Measurements from ENCODE around the gene OR4K14.

DNA sequence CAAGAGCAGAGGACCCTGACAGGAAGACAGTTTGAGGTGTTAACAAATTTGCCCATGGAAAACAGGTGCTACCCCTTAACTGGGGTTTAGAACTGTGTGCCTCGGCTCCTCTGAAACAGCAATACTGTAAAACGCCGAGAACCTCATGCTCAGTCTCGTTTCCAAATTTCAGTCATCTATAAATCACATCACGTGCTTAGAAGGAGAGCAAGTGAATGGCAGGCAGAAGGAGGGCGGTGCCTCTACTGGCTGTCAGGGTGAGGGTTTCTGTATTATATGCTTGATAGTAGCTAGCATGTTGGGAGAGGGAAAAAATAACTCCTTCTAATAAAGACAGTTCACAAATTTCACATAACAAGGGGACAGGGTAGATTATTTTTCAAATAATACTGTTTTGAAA is 12.0 kb upstream of the OR4K14 start:
- TF ChIP-seq, protein P1, sequence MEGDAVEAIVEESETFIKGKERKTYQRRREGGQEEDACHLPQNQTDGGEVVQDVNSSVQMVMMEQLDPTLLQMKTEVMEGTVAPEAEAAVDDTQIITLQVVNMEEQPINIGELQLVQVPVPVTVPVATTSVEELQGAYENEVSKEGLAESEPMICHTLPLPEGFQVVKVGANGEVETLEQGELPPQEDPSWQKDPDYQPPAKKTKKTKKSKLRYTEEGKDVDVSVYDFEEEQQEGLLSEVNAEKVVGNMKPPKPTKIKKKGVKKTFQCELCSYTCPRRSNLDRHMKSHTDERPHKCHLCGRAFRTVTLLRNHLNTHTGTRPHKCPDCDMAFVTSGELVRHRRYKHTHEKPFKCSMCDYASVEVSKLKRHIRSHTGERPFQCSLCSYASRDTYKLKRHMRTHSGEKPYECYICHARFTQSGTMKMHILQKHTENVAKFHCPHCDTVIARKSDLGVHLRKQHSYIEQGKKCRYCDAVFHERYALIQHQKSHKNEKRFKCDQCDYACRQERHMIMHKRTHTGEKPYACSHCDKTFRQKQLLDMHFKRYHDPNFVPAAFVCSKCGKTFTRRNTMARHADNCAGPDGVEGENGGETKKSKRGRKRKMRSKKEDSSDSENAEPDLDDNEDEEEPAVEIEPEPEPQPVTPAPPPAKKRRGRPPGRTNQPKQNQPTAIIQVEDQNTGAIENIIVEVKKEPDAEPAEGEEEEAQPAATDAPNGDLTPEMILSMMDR (IDR thresholded peaks at IDR 0.05) = no peak
- TF ChIP-seq POLR2AphosphoS5 (IDR thresholded peaks at IDR 0.05; ENCODE audit: low read depth, low read length) = no peak
- no peak for TF ChIP-seq TCF7L2 (IDR thresholded peaks at IDR 0.05; ENCODE audit: low read depth, low read length)
- TF ChIP-seq, protein P2, sequence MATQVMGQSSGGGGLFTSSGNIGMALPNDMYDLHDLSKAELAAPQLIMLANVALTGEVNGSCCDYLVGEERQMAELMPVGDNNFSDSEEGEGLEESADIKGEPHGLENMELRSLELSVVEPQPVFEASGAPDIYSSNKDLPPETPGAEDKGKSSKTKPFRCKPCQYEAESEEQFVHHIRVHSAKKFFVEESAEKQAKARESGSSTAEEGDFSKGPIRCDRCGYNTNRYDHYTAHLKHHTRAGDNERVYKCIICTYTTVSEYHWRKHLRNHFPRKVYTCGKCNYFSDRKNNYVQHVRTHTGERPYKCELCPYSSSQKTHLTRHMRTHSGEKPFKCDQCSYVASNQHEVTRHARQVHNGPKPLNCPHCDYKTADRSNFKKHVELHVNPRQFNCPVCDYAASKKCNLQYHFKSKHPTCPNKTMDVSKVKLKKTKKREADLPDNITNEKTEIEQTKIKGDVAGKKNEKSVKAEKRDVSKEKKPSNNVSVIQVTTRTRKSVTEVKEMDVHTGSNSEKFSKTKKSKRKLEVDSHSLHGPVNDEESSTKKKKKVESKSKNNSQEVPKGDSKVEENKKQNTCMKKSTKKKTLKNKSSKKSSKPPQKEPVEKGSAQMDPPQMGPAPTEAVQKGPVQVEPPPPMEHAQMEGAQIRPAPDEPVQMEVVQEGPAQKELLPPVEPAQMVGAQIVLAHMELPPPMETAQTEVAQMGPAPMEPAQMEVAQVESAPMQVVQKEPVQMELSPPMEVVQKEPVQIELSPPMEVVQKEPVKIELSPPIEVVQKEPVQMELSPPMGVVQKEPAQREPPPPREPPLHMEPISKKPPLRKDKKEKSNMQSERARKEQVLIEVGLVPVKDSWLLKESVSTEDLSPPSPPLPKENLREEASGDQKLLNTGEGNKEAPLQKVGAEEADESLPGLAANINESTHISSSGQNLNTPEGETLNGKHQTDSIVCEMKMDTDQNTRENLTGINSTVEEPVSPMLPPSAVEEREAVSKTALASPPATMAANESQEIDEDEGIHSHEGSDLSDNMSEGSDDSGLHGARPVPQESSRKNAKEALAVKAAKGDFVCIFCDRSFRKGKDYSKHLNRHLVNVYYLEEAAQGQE (IDR thresholded peaks at IDR 0.05; ENCODE audit: insufficient read depth in 1 of 2, low read depth in 2 of 2, low read length in 1 of 2) = no peak
- TF ChIP-seq SIN3A (IDR thresholded peaks at IDR 0.05; ENCODE audit: borderline replicate concordance, insufficient read depth, low read depth, low read length) = no peak

All from Panc1 (cell line).